ENCODE results near the gene PLCG2.

GRCh38 chr16:81929841-81930240, 150.8 kb downstream of the PLCG2 start:
- TF ChIP-seq, protein P1, sequence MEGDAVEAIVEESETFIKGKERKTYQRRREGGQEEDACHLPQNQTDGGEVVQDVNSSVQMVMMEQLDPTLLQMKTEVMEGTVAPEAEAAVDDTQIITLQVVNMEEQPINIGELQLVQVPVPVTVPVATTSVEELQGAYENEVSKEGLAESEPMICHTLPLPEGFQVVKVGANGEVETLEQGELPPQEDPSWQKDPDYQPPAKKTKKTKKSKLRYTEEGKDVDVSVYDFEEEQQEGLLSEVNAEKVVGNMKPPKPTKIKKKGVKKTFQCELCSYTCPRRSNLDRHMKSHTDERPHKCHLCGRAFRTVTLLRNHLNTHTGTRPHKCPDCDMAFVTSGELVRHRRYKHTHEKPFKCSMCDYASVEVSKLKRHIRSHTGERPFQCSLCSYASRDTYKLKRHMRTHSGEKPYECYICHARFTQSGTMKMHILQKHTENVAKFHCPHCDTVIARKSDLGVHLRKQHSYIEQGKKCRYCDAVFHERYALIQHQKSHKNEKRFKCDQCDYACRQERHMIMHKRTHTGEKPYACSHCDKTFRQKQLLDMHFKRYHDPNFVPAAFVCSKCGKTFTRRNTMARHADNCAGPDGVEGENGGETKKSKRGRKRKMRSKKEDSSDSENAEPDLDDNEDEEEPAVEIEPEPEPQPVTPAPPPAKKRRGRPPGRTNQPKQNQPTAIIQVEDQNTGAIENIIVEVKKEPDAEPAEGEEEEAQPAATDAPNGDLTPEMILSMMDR (IDR thresholded peaks at IDR 0.05): no peak
- TF ChIP-seq POLR2A (IDR thresholded peaks at IDR 0.05): no peak
- no peak for TF ChIP-seq POLR2AphosphoS5 (IDR thresholded peaks at IDR 0.05)
